HL-60 (cell line): Measurements from ENCODE around the gene REG3A.

ENCODE experiments used
- CTCF ChIP-seq: IDR thresholded peaks from one replicate; pipeline ENCODE4 v1.5.1; 2011; ENCODE audit warnings: low read length, control low read depth, inconsistent platforms; ENCODE audit not compliant: insufficient read depth
- TF ChIP-seq, protein P1 (sequence below): IDR thresholded peaks from 2 replicates; pipeline ENCODE4 v1.6.1; 2012; ENCODE audit warnings: low read depth; ENCODE audit not compliant: insufficient replicate concordance

- no peak for TF ChIP-seq CTCF
- TF ChIP-seq, protein P1, sequence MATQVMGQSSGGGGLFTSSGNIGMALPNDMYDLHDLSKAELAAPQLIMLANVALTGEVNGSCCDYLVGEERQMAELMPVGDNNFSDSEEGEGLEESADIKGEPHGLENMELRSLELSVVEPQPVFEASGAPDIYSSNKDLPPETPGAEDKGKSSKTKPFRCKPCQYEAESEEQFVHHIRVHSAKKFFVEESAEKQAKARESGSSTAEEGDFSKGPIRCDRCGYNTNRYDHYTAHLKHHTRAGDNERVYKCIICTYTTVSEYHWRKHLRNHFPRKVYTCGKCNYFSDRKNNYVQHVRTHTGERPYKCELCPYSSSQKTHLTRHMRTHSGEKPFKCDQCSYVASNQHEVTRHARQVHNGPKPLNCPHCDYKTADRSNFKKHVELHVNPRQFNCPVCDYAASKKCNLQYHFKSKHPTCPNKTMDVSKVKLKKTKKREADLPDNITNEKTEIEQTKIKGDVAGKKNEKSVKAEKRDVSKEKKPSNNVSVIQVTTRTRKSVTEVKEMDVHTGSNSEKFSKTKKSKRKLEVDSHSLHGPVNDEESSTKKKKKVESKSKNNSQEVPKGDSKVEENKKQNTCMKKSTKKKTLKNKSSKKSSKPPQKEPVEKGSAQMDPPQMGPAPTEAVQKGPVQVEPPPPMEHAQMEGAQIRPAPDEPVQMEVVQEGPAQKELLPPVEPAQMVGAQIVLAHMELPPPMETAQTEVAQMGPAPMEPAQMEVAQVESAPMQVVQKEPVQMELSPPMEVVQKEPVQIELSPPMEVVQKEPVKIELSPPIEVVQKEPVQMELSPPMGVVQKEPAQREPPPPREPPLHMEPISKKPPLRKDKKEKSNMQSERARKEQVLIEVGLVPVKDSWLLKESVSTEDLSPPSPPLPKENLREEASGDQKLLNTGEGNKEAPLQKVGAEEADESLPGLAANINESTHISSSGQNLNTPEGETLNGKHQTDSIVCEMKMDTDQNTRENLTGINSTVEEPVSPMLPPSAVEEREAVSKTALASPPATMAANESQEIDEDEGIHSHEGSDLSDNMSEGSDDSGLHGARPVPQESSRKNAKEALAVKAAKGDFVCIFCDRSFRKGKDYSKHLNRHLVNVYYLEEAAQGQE: no peak
These were observed 32.3 kb upstream of the REG3A start for GRCh38 chr2:79191816-79192215.
